Loucy (cell line): ENCODE measurements around the gene CNTN2.

Source experiments
- H2AFZ ChIP-seq: fragments of 200-600 bp; sonication (generic); 2 replicates; pipeline ENCODE4 v1.6.0; 2016; ENCODE audit warnings: antibody characterized with exemption, mild to moderate bottlenecking, low read length, moderate library complexity
- H3F3A ChIP-seq: fragments of 200-600 bp; 2 replicates; pipeline ENCODE4 v1.6.0; 2016; ENCODE audit warnings: antibody characterized with exemption, low read depth, mild to moderate bottlenecking
- H3K27me3 ChIP-seq: fragments of 200-600 bp; sonication (generic); 2 replicates; pipeline ENCODE4 v1.6.1; 2014; ENCODE audit warnings: low read length, mild to moderate bottlenecking; ENCODE audit not compliant: insufficient read depth, poor library complexity, severe bottlenecking
- H3K36me3 ChIP-seq: fragments of 200-600 bp; sonication (generic); 2 replicates; pipeline ENCODE4 v1.6.1; 2016; ENCODE audit warnings: low read length; ENCODE audit not compliant: insufficient read depth
- H3K4me1 ChIP-seq: fragments of 200-600 bp; sonication (generic); 2 replicates; pipeline ENCODE4 v1.5.1; 2014; ENCODE audit warnings: low read length, mild to moderate bottlenecking; ENCODE audit not compliant: insufficient read depth, poor library complexity, severe bottlenecking
- H3K4me2 ChIP-seq: fragments of 200-600 bp; sonication (generic); 2 replicates; pipeline ENCODE4 v1.6.0; 2014; ENCODE audit warnings: antibody characterized with exemption, low read length, low read depth, mild to moderate bottlenecking; ENCODE audit not compliant: poor library complexity, severe bottlenecking
- H3K4me3 ChIP-seq: fragments of 200-600 bp; sonication (generic); 2 replicates; pipeline ENCODE4 v1.5.1; 2014; ENCODE audit warnings: low read length, mild to moderate bottlenecking, mixed read lengths; ENCODE audit not compliant: poor library complexity, severe bottlenecking
- H3K79me2 ChIP-seq: fragments of 200-600 bp; sonication (generic); 2 replicates; pipeline ENCODE4 v1.6.1; 2014; ENCODE audit warnings: low read length; ENCODE audit not compliant: insufficient read depth
- H3K9ac ChIP-seq: fragments of 200-600 bp; sonication (generic); 2 replicates; pipeline ENCODE4 v1.6.0; 2014; ENCODE audit warnings: mild to moderate bottlenecking, low read depth, low read length, moderate library complexity; ENCODE audit not compliant: poor library complexity, severe bottlenecking
- H3K9me2 ChIP-seq: fragments of 200-600 bp; sonication (generic); replicated peaks from 2 replicates; pipeline ENCODE4 v1.6.1; 2016; ENCODE audit warnings: low read depth, low read length, mixed read lengths
- H3K9me3 ChIP-seq: fragments of 200-600 bp; sonication (generic); 2 replicates; pipeline ENCODE4 v1.6.1; 2014; ENCODE audit warnings: mild to moderate bottlenecking, antibody characterized with exemption, low read length, low read depth; ENCODE audit not compliant: insufficient read depth
- H4K20me1 ChIP-seq: fragments of 200-600 bp; sonication (generic); 2 replicates; pipeline ENCODE4 v1.6.0; 2014; ENCODE audit warnings: antibody characterized with exemption, low read length, mild to moderate bottlenecking; ENCODE audit not compliant: insufficient read depth, poor library complexity, severe bottlenecking
- EZH2phosphoT487 ChIP-seq: fragments of 200-600 bp; IDR thresholded peaks from 2 replicates; pipeline ENCODE4 v1.6.1; 2018; ENCODE audit warnings: antibody characterized with exemption, mild to moderate bottlenecking, moderate library complexity, borderline replicate concordance
- TF ChIP-seq, protein P1 (sequence below): fragments of 200-600 bp; sonication (generic); conservative IDR thresholded peaks from 2 replicates; pipeline ENCODE4 v1.5.1; 2014; ENCODE audit warnings: mild to moderate bottlenecking, antibody characterized with exemption, low read length

The CNTN2 gene

DNA sequence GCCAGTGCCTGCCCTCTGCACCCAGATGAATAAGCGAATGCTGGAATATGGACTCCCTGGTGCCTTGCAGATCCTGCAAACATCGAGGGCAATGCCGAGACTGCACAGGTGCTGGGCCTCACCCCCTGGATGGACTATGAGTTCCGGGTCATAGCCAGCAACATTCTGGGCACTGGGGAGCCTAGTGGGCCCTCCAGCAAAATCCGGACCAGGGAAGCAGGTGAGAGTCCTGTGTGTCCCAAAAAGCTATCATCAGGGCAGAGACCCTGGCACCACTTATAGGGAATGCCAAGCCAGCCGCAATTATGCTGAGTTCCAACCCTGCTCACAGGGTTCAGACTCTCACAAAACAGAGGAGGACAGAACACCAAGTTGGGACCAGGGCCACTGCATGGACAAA is 24.0 kb downstream of the CNTN2 start:
- Histone ChIP-seq H3K36me3 (no peaks in the 10 kb centered on the region), H3K4me2 (no peak overlapping the region), H3K4me1 (no peaks in the 10 kb centered on the region), H3K4me3 (no peak overlapping the region), H2AFZ (no peak overlapping the region), H3K79me2 (no peaks in the 10 kb centered on the region), H3F3A (no peaks in the 10 kb centered on the region), H3K27me3 (no peaks in the 10 kb centered on the region), H3K9ac (no peak overlapping the region), H3K9me2 (no peaks in the 10 kb centered on the region), H4K20me1 (no peaks in the 10 kb centered on the region), H3K9me3 (no peaks in the 10 kb centered on the region)
- TF ChIP-seq, protein P1, sequence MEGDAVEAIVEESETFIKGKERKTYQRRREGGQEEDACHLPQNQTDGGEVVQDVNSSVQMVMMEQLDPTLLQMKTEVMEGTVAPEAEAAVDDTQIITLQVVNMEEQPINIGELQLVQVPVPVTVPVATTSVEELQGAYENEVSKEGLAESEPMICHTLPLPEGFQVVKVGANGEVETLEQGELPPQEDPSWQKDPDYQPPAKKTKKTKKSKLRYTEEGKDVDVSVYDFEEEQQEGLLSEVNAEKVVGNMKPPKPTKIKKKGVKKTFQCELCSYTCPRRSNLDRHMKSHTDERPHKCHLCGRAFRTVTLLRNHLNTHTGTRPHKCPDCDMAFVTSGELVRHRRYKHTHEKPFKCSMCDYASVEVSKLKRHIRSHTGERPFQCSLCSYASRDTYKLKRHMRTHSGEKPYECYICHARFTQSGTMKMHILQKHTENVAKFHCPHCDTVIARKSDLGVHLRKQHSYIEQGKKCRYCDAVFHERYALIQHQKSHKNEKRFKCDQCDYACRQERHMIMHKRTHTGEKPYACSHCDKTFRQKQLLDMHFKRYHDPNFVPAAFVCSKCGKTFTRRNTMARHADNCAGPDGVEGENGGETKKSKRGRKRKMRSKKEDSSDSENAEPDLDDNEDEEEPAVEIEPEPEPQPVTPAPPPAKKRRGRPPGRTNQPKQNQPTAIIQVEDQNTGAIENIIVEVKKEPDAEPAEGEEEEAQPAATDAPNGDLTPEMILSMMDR, result no peak
- TF ChIP-seq EZH2phosphoT487, result no peak

DNA sequence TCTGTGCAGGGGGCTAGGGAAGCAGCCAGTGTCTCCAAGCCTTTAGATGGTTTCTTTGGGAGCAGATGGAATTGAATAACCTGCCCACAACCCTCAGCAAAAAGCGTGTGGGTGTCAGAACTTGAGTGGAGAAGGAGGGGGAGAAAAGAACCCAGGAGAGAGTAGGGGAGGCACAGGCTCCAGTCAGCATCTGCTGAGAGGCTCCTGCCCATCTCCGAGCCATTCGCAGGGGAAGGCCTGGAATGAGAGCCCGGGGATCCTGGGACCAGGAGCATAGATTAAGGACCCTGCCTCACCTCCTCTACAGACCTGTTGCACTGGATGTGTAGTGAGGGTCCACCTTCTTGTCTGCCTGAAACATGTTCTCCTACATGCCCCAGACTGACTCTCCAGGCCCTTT is 25.0 kb downstream of the CNTN2 start:
- Histone ChIP-seq H3K79me2 (no peaks in the 10 kb centered on the region), H3K4me2 (no peak overlapping the region), H3K9me3 (no peaks in the 10 kb centered on the region), H3K9me2 (no peaks in the 10 kb centered on the region), H4K20me1 (no peaks in the 10 kb centered on the region), H3K4me1 (no peaks in the 10 kb centered on the region), H3K27me3 (no peaks in the 10 kb centered on the region), H3F3A (no peaks in the 10 kb centered on the region), H3K4me3 (no peak overlapping the region), H3K9ac (no peak overlapping the region), H2AFZ (no peak overlapping the region), H3K36me3 (no peaks in the 10 kb centered on the region)
- TF ChIP-seq EZH2phosphoT487, result no peak
- TF ChIP-seq, protein P1, result no peak

DNA sequence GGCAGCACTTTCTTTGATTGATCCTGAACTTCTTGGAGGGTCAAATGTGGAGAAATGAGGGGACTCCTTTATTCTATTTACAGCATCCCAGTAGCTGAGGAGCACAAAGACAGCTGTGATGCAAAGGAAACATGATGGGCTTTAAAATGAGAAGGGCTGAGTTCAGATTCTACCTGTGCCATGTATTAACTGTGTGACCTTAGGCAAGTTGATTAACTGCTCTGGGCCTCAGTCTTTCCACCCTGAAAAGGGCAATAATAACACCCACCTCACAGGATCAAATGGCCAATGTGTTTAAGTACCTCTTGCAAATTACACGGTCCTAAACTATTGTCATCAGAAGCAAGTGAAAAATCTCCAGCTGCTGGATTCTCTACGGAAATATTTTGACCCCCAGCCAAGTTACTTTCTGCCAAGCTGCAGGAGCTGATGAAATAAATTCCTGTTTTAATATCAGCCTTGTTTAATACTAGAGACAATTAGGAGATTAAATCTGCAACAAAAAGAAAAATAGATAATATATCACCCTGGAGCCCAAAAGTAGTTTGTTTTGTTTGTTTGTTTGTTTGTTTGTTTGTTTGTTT is 25.5 kb downstream of the CNTN2 start:
- TF ChIP-seq EZH2phosphoT487, result no peak
- TF ChIP-seq, protein P1, result no peak
- no peaks in the 10 kb centered on the region for H3K36me3 ChIP-seq
- H3K4me3 ChIP-seq, result no peak overlapping the region
- H3K9ac ChIP-seq, result no peak overlapping the region
- H3K79me2 ChIP-seq, result no peaks in the 10 kb centered on the region
- no peaks in the 10 kb centered on the region for H4K20me1 ChIP-seq
- no peaks in the 10 kb centered on the region for H3K4me1 ChIP-seq
- H3K27me3 ChIP-seq, result no peaks in the 10 kb centered on the region
- H3K9me2 ChIP-seq, result no peaks in the 10 kb centered on the region
- H2AFZ ChIP-seq, result no peak overlapping the region
- no peak overlapping the region for H3K4me2 ChIP-seq
- no peaks in the 10 kb centered on the region for H3K9me3 ChIP-seq
- no peaks in the 10 kb centered on the region for H3F3A ChIP-seq
